GM18907 (cell line): ENCODE measurements around the gene RHOB.
"Not testable (repeated sequence)": the region's sequence is repeated elsewhere in the genome, so short reads cannot be mapped to it uniquely, and the experiment has no call there.

Source experiments
- ATAC-seq: cut with Tn5 transposase; IDR thresholded peaks from one replicate; pipeline ENCODE4 v1.9.1; 2021; ENCODE audit warnings: mild to moderate bottlenecking, moderate library complexity; ENCODE audit not compliant: unreplicated experiment

RHOB gene

DNA sequence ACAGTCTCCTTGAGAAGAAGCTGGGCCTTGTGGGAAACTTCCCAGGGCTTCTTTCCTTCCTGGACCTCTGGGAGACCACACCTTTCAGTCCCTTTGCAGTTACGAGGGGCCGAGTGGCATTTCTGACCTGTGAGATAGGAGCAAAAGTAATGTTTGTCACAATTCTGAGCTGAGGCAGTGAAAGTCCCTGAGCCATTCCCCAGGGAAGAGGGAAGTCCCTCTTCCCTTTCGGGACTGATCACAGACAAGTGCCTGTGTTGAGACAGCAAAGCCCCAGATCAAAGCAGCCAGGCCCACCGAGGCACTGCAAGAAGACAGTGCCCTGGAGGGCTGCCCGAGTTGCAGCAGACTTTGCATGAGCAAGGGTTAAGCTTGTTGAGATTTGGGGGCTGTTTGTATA is 41.9 kb downstream of the RHOB start:
- no peak for ATAC-seq

DNA sequence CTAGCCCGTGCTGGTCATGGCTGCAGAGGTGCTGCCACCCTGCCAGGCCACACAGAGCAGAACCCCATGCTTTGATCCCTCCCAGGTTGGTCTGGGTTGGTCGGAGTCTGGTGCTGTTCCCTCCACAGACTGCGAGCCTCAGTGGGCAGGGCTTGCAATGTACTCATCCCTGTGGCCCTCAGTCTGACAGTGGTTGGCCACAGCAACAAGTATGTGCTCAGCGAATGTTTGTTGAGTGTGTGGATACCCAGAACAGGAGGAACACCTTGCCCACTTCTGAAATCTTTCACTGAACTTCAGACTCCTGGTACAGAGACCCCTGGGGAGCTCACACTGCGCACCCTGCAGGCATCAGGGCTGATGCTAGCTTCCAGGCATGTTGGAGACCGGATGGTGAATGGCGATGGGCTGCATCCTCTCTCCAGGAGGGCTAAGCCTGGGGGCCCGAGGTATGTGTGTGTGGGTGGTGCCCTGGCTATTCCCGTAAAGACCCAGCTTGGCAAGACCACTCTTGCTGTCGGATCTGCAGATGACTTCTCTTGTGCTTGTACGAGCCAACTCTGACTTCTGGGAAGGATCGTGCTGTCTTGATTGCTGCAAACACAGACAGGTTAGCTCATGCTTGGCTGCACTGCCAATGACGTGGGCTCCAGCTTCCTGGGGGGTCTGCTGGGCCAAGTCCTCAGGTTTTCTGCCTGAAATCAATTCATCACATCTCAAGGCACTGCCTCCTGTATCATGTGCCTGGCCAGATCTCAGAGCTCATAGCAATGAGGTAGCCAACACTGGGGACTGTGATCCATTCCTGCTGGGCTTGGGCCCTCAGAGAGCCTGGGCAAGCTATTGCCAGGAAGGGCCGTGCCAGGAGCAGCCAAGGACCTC is 43.7 kb downstream of the RHOB start:
- no peak for ATAC-seq

DNA sequence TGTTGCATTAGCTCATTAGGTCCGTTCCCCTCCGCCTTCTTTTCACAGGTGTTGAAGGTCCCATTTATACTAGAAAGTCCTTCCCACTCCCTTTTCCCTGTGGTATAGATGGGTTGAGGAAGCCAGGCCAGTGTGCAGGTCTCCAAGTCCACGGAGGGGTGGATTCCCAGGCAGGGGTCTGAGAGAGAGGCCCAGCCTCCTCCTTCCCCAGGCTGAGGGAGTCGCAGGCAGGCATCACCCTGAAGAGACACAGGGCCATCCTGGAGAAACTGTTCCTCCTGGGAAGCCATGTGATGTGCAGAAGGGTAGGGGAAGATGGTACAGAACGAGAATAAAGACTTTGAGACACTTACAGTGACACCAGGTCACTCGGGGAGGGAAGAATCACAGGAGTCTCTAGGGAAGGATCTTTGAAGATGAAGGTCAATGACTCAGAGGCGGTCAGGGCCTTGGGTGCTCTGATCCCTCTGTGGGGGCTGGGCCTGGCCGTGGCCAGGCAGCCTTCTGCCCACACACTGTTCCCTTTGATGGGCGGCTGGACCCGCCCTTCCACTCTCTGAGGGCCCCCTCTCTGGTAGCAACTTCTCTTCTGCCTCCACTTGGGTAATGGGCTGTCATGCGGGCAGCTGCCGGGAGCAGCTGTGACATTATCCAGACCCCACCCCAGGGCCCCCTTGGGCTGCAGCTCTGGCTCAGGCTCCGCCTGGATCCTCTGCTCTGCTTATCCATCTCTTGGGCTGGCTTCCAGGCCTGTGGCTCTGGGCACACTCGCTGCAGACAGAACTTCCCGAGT is 45.1 kb downstream of the RHOB start:
- ATAC-seq = no peak

- not testable (repeated sequence) for ATAC-seq
These were observed 46.2 kb downstream of the RHOB start for GRCh38 chr2:20493095-20493494.

GRCh38 chr2:20494241-20494640 is 47.4 kb downstream of the RHOB start:
- ATAC-seq = no peak

DNA sequence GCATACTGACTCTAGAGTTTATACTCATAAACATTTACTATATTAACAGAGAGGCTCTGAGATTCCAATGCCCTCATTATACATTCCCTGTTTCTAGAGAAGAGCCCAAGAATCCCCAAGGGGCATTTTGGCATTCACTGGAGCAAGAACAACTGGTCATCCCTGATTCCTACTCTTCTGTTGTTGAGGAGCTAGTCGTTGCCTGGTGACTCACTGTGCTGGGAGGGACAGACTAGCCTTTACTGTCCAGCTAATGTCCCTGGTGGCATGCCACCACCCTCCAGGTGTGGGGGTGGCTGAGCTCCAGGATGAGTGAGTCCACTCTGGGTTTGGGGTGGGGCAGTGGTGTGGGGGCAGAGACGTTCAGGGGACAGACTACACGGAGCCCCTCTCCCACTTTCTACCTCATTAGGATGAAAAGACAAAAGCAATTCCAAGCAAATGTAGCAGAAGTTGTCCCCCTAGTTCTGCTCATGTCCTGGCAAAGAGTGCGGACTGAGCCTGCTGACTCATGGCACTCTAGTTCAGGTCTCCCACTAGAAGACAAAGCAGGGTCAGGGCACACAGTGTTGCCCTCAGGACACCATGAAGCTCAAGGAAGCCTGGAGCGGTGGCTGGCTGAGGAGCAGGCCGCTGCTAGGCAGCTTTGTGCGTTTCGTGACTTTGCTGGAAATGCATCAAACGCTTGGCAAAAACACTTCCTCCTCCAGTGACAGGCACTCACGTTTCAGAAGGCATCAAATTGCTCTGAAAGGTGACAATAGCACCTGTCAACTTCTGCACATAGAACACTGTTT is 49.4 kb downstream of the RHOB start:
- no peak for ATAC-seq

- no peak for ATAC-seq
These were observed 50.1 kb downstream of the RHOB start for GRCh38 chr2:20496942-20497341.
